Breast epithelium (tissue), 3 donors: ENCODE measurements around the gene GNA12.

Source experiments
- CTCF ChIP-seq, 3 donors: fragments of 450-650 bp; IDR thresholded peaks; one replicate each; pipeline ENCODE4 v1.5.1; 2016 to 2017; ENCODE audit warnings: antibody characterized with exemption in 3 of 3, mild to moderate bottlenecking in 3 of 3, moderate library complexity in 3 of 3
- POLR2A ChIP-seq: fragments of 450-650 bp; IDR thresholded peaks from one replicate; pipeline ENCODE4 v1.6.1; 2016; ENCODE audit warnings: antibody characterized with exemption, mild to moderate bottlenecking, moderate library complexity
- POLR2AphosphoS5 ChIP-seq, 3 donors: sonication (generic); formaldehyde crosslinking; IDR thresholded peaks; one replicate each; pipeline ENCODE4 v1.6.1; 2017; ENCODE audit warnings: antibody characterized with exemption in 3 of 3

- TF ChIP-seq POLR2AphosphoS5 (IDR thresholded peaks at IDR 0.05) (no peak), CTCF (IDR thresholded peaks at IDR 0.05) (no peak), POLR2A (no peak)
Observed at GRCh38 chr7:2713978-2714377, 130.1 kb downstream of the GNA12 start.
